Natural killer cell (primary cell): Measurements from ENCODE around the gene EYA4. TPM values are rescaled to one million over a fixed set of nuclear protein-coding genes. Genes with fewer than 3 reads are reported as not detected.

ENCODE experiments used
- ATAC-seq, 3 donors: fragments of 150-1000 bp in 2 of 3; fragments of 200-7000 bp in 1 of 3; cut with Tn5 transposase; 1 replicate in 1 of 3; 2 replicates in 2 of 3; pipeline ENCODE4 v1.10.0; 2021; ENCODE audit warnings: mild to moderate bottlenecking in 2 of 3, moderate library complexity in 2 of 3
- DNase-seq, 2 donors: peaks; one replicate each; pipeline versions ENCODE4 v3.0.0 to v3.0.0-alpha.2; 2013 to 2021; ENCODE audit warnings: mixed read lengths in 1 of 2
- H3K27ac ChIP-seq: one replicate; pipeline ENCODE4 v1.5.1; 2013; ENCODE audit warnings: mild to moderate bottlenecking, low read length
- H3K27me3 ChIP-seq: one replicate; pipeline ENCODE4 v1.6.1; 2013; ENCODE audit warnings: low read length; ENCODE audit not compliant: control insufficient read depth, insufficient read depth
- H3K36me3 ChIP-seq: one replicate; pipeline ENCODE4 v1.6.1; 2013; ENCODE audit warnings: low read length; ENCODE audit not compliant: control insufficient read depth, insufficient read depth
- H3K4me1 ChIP-seq: one replicate; pipeline ENCODE4 v1.6.1; 2013; ENCODE audit warnings: low read length; ENCODE audit not compliant: control insufficient read depth, insufficient read depth
- H3K4me3 ChIP-seq: one replicate; pipeline ENCODE4 v1.5.1; 2013; ENCODE audit warnings: low read length
- H3K9me3 ChIP-seq: one replicate; pipeline ENCODE4 v1.6.1; 2013; ENCODE audit warnings: low read length; ENCODE audit not compliant: control insufficient read depth, insufficient read depth
- H3K27ac Mint-ChIP-seq, 2 donors: one replicate each; pipeline ENCODE4 v1.8.0; 2022; ENCODE audit warnings: mild to moderate bottlenecking in 2 of 2, mixed read lengths in 2 of 2, moderate library complexity in 1 of 2
- H3K27me3 Mint-ChIP-seq, 2 donors: one replicate each; pipeline ENCODE4 v1.8.0; 2022; ENCODE audit warnings: low read depth in 2 of 2, mixed read lengths in 2 of 2
- H3K36me3 Mint-ChIP-seq: one replicate; pipeline ENCODE4 v1.8.0; 2022; ENCODE audit warnings: mixed read lengths
- H3K4me1 Mint-ChIP-seq, 2 donors: one replicate each; pipeline ENCODE4 v1.8.0; 2022; ENCODE audit warnings: mixed read lengths in 2 of 2
- H3K4me3 Mint-ChIP-seq: one replicate; pipeline ENCODE4 v1.8.0; 2022; ENCODE audit warnings: mild to moderate bottlenecking, moderate library complexity, mixed read lengths
- H3K9me3 Mint-ChIP-seq, 2 donors: one replicate each; pipeline ENCODE4 v1.8.0; 2022; ENCODE audit warnings: mixed read lengths in 2 of 2
- CTCF ChIP-seq: fragments of 200-600 bp; IDR thresholded peaks from one replicate; pipeline ENCODE4 v1.8.0; 2022; ENCODE audit warnings: antibody characterized with exemption
- WGBS: methylation state at CpG from one replicate; pipeline ENCODE4 v1.1.7; 2013; ENCODE audit warnings: missing lambda C conversion rate; ENCODE audit not compliant: insufficient coverage; 5-methylcytosine and 5-hydroxymethylcytosine counted together
- intact Hi-C: fragments of 100-400 bp; cut with micrococcal nuclease; formaldehyde crosslinking; loops from one replicate; pipeline ENCODE4 v1.14.2; 2022
- total RNA-seq, 4 donors: library from RNA; stranded (reverse); fragments of 120-200 nt in 1 of 4; gene quantifications; one replicate each; pipeline versions ENCODE4 v1.2.3 to v1.2.4, GENCODE V29; 2013 to 2022

EYA4 gene
- total RNA-seq, 3 donors from 2014 or later (not counting 1 experiment from before 2014, with no cell fraction given), result not detected

DNA sequence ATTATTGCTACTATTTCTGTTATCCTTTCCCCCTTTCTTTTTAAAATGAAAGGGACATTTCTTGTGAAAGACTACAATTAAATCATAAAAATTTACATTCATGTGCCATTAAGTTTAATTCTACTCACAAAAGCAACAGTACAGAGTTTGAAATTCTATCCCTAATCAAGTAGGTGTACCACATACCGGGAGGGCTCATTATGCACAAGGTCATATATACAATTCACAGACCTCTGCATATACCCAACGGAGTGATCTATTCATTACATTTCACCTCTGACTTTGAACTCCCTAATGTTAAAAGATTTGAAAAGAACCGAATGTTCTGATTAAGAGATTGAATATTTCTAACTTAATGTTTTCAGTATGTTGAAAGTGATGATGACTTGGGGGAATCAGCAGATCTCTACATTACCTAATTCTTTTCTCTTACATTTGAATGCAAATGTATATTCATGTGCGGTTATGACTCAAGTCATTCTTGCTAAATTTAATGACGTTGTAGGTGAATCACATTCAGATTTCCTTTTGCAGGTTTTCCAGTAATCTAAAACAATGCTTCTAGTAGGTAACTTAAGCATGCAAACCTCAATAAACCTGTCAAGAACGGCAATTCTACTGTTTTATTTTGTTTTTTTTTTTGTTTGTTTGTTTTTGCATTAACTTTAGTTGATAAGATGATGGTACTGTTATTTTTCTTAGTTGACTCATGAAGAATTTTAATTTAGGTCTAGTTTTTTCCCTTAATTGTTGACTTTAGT lies 7.3 kb downstream of the EYA4 start:
- no peak overlapping the region for H3K4me3 Mint-ChIP-seq
- peaks cover 9% of the 10 kb centered on the region for H3K27me3 ChIP-seq
- TF ChIP-seq CTCF, result no peak
- no peak for DNase-seq
- 77% methylated on average over 3 of the region's 6 CpGs for WGBS
- H3K27me3 Mint-ChIP-seq, result peaks cover 6 to 8% of the 10 kb centered on the region in 2 donors
- H3K36me3 Mint-ChIP-seq, result no peaks in the 10 kb centered on the region
- H3K4me3 ChIP-seq, result no peak overlapping the region
- H3K9me3 Mint-ChIP-seq, result peaks cover under 1 to 3% of the 10 kb centered on the region in 2 donors
- no peak for ATAC-seq
- no peak overlapping the region for H3K27ac Mint-ChIP-seq
- no peaks in the 10 kb centered on the region for H3K36me3 ChIP-seq
- no peaks in the 10 kb centered on the region for H3K9me3 ChIP-seq
- intact Hi-C loops, result no loop called here
- no peak overlapping the region for H3K27ac ChIP-seq
- no peaks in the 10 kb centered on the region for H3K4me1 Mint-ChIP-seq
- no peaks in the 10 kb centered on the region for H3K4me1 ChIP-seq

DNA sequence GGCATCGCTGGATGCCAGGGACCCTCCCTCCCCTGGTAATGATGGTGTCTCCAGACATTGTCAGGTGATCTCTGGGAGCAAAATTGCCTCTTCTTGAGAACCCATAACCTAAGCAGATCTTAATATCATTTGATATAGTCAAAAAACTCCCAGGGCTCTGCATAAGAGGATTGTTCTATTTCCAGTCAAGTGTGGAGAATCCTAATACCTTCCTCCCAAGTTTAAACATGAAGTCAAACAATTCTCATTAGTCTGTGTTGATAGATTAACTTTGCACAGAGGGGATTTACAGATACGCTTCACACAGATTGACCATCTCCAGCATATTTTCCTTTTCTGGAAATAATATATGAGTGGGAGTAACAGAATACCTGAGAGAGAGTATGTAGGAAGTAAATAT lies 10.5 kb downstream of the EYA4 start:
- H3K9me3 Mint-ChIP-seq, result peaks cover 2 to 3% of the 10 kb centered on the region in 2 donors

GRCh38 chr6:133254552-133255228 lies 13.5 kb downstream of the EYA4 start:
- peaks cover 0 to under 1% of the 10 kb centered on the region in 2 donors for H3K27me3 Mint-ChIP-seq
- peaks cover 2% of the 10 kb centered on the region for H3K27me3 ChIP-seq
- no peak overlapping the region for H3K4me3 Mint-ChIP-seq
- no peaks in the 10 kb centered on the region for H3K36me3 Mint-ChIP-seq
- H3K9me3 Mint-ChIP-seq, result peaks cover 2 to 3% of the 10 kb centered on the region in 2 donors
- H3K27ac Mint-ChIP-seq, result no peak overlapping the region
- no peak overlapping the region for H3K4me3 ChIP-seq
- intact Hi-C loops, result no loop called here
- DNase-seq (no peak), ATAC-seq (no peak)
- WGBS, result 91% methylated on average over 2 of the region's 3 CpGs
- H3K27ac ChIP-seq, result no peak overlapping the region
- H3K36me3 ChIP-seq, result no peaks in the 10 kb centered on the region
- TF ChIP-seq CTCF, result no peak
- H3K9me3 ChIP-seq, result no peaks in the 10 kb centered on the region
- no peaks in the 10 kb centered on the region for H3K4me1 ChIP-seq
- no peaks in the 10 kb centered on the region for H3K4me1 Mint-ChIP-seq

More for the DNA sequence above, 10.5 kb downstream of the EYA4 start:
- Mint-ChIP-seq H3K27ac (no peak overlapping the region), H3K36me3 (no peaks in the 10 kb centered on the region), H3K4me1 (no peaks in the 10 kb centered on the region), H3K27me3 (peaks cover 0 to 4% of the 10 kb centered on the region in 2 donors), H3K4me3 (no peak overlapping the region)
- Histone ChIP-seq H3K4me1 (no peaks in the 10 kb centered on the region), H3K27ac (no peak overlapping the region), H3K9me3 (no peaks in the 10 kb centered on the region), H3K36me3 (no peaks in the 10 kb centered on the region), H3K27me3 (peaks cover 2% of the 10 kb centered on the region), H3K4me3 (no peak overlapping the region)
- WGBS, result 95% methylated on average over 2 of the region's 2 CpGs
- TF ChIP-seq CTCF, result no peak
- DNase-seq, result no peak
- intact Hi-C loops, result no loop called here
- ATAC-seq, result no peak
